Measurements from ENCODE around the gene CACNA2D3. TPM values are rescaled to one million over a fixed set of nuclear protein-coding genes. Genes with fewer than 3 reads are reported as not detected.

CACNA2D3 gene
- total and polyA plus RNA-seq, 2 experiments from 2014 or later = 1.1 to 2.5 TPM

- no peaks in the 10 kb centered on the region for H3K4me1 ChIP-seq (ENCODE audit: insufficient read depth)
- no peak overlapping the region for H3K4me2 ChIP-seq
- H3K79me2 ChIP-seq = no peaks in the 10 kb centered on the region
- no peaks in the 10 kb centered on the region for H3K9me2 ChIP-seq (replicated peaks; ENCODE audit: insufficient read depth)
- no peak overlapping the region for H3K4me3 ChIP-seq
- no peaks in the 10 kb centered on the region for H3K36me3 ChIP-seq (replicated peaks; ENCODE audit: insufficient read depth, low read depth)
- H3K27me3 ChIP-seq = no peaks in the 10 kb centered on the region
- WGBS (ENCODE audit: low lambda C conversion rate, missing lambda C conversion rate) = 93% methylated on average over 12 of the region's 12 CpGs
- H4K20me1 ChIP-seq (ENCODE audit: insufficient read depth, poor library complexity, severe bottlenecking) = no peaks in the 10 kb centered on the region
- no peak for DNase-seq (ENCODE audit: low spot score)
- H2AFZ ChIP-seq = no peak overlapping the region
- no peak overlapping the region for H3K27ac ChIP-seq
- H3K9me3 ChIP-seq (ENCODE audit: low read depth) = no peaks in the 10 kb centered on the region
- TF ChIP-seq EZH2phosphoT487 (IDR thresholded peaks at IDR 0.05; ENCODE audit: low read depth, severe bottlenecking, unreplicated experiment) (no peak), CTCF (IDR thresholded peaks at IDR 0.05; ENCODE audit: poor library complexity) (no peak), EZH2 (IDR thresholded peaks at IDR 0.05; ENCODE audit: borderline replicate concordance) (no peak)
Measured at GRCh38 chr3:54918516-54918915, 796.2 kb downstream of the CACNA2D3 start.

- H3K4me3 ChIP-seq = no peak within 1 kb of the TSS
- no peak within 1 kb of the TSS for H3K27ac ChIP-seq
- WGBS (ENCODE audit: low lambda C conversion rate, missing lambda C conversion rate) = 84% methylated on average over 14 of the region's 14 CpGs
- H3K36me3 ChIP-seq (replicated peaks; ENCODE audit: insufficient read depth, low read depth) = no peaks in the 10 kb centered on the region
- H3K9me3 ChIP-seq (ENCODE audit: low read depth) = no peaks in the 10 kb centered on the region
- DNase-seq (ENCODE audit: low spot score) = no peak
- no peaks in the 10 kb centered on the region for H4K20me1 ChIP-seq (ENCODE audit: insufficient read depth, poor library complexity, severe bottlenecking)
- H3K4me1 ChIP-seq (ENCODE audit: insufficient read depth) = no peaks in the 10 kb centered on the region
- no peak within 1 kb of the TSS for H3K4me2 ChIP-seq
- no peaks in the 10 kb centered on the region for H3K27me3 ChIP-seq
- H3K79me2 ChIP-seq = no peaks in the 10 kb centered on the region
- H2AFZ ChIP-seq = no peak within 1 kb of the TSS
- H3K9me2 ChIP-seq (replicated peaks; ENCODE audit: insufficient read depth) = no peaks in the 10 kb centered on the region
- TF ChIP-seq EZH2phosphoT487 (IDR thresholded peaks at IDR 0.05; ENCODE audit: low read depth, severe bottlenecking, unreplicated experiment) (no peak), CTCF (IDR thresholded peaks at IDR 0.05; ENCODE audit: poor library complexity) (no peak), EZH2 (IDR thresholded peaks at IDR 0.05; ENCODE audit: borderline replicate concordance) (no peak)
Measured at GRCh38 chr3:54928046-54928770, 805.9 kb downstream of the CACNA2D3 start, which contains the start of gene LRTM1. TSS of gene LRTM1 (minus strand) at chr3:54928059. CDS start at chr3:54927911, 148 bp downstream.

- H3K36me3 ChIP-seq (replicated peaks; ENCODE audit: insufficient read depth, low read depth) = no peaks in the 10 kb centered on the region
- no peak overlapping the region for H2AFZ ChIP-seq
- TF ChIP-seq EZH2phosphoT487 (IDR thresholded peaks at IDR 0.05; ENCODE audit: low read depth, severe bottlenecking, unreplicated experiment) (no peak), CTCF (IDR thresholded peaks at IDR 0.05; ENCODE audit: poor library complexity) (no peak), EZH2 (IDR thresholded peaks at IDR 0.05; ENCODE audit: borderline replicate concordance) (no peak)
- no peak for DNase-seq (ENCODE audit: low spot score)
- no peak overlapping the region for H3K4me3 ChIP-seq
- no peaks in the 10 kb centered on the region for H4K20me1 ChIP-seq (ENCODE audit: insufficient read depth, poor library complexity, severe bottlenecking)
- no peaks in the 10 kb centered on the region for H3K9me2 ChIP-seq (replicated peaks; ENCODE audit: insufficient read depth)
- H3K4me1 ChIP-seq (ENCODE audit: insufficient read depth) = no peaks in the 10 kb centered on the region
- no peaks in the 10 kb centered on the region for H3K27me3 ChIP-seq
- H3K27ac ChIP-seq = no peak overlapping the region
- no peaks in the 10 kb centered on the region for H3K9me3 ChIP-seq (ENCODE audit: low read depth)
- no peak overlapping the region for H3K4me2 ChIP-seq
- 59% methylated on average over 4 of the region's 4 CpGs for WGBS (ENCODE audit: low lambda C conversion rate, missing lambda C conversion rate)
- no peaks in the 10 kb centered on the region for H3K79me2 ChIP-seq
Measured at GRCh38 chr3:54931182-54931581, 808.8 kb downstream of the CACNA2D3 start.

All from hepatocyte (in vitro differentiated cells).